ENCODE measurements around the gene LEAP2. TPM values are rescaled to one million over a fixed set of nuclear protein-coding genes. Genes with fewer than 3 reads are reported as not detected.

The LEAP2 gene
- total and polyA plus RNA-seq, 3 experiments from 2014 or later, result 0.93 to 3.6 (median 2.7) TPM

- Mint-ChIP-seq H3K27ac (no peak overlapping the region), H3K4me3 (no peak overlapping the region), H3K9me3 (no peaks in the 10 kb centered on the region), H3K36me3 (peaks cover 14 to 75% (median 25%) of the 10 kb centered on the region in 3 donors), H3K4me1 (peaks cover 11 to 35% (median 14%) of the 10 kb centered on the region in 3 donors), H3K27me3 (no peaks in the 10 kb centered on the region)
- peaks cover 25% of the 10 kb centered on the region for H3K36me3 ChIP-seq (ENCODE audit: insufficient read depth, low read length)
- no peaks in the 10 kb centered on the region for H3K9me3 ChIP-seq (ENCODE audit: low read length)
- no peaks in the 10 kb centered on the region for H3K4me1 ChIP-seq (ENCODE audit: insufficient read depth, low read length)
- H3K27ac ChIP-seq (ENCODE audit: low read depth, low read length), result no peak overlapping the region
- no peak for DNase-seq
- POLR2A ChIA-PET, result no interaction called here
- no peak overlapping the region for H3K4me3 ChIP-seq (ENCODE audit: low read length)
- CTCF ChIA-PET, result interaction anchor here (0.8 kb wide), 1 partner anchor 18 kb away, joined by 3 read pairs; no protein-coding TSS in a partner anchor
- H3K27me3 ChIP-seq (ENCODE audit: insufficient read depth, low read length, poor library complexity, severe bottlenecking), result no peaks in the 10 kb centered on the region
These were observed 27.6 kb downstream of the LEAP2 start for GRCh38 chr5:132901036-132901435.

- Mint-ChIP-seq H3K27me3 (no peaks in the 10 kb centered on the region), H3K9me3 (no peaks in the 10 kb centered on the region), H3K27ac (peak overlapping the region in 1 of 8 donors; percentile 82), H3K4me3 (no peak overlapping the region), H3K4me1 (peaks cover 11 to 34% (median 19%) of the 10 kb centered on the region in 3 donors), H3K36me3 (peaks cover 7 to 70% (median 18%) of the 10 kb centered on the region in 3 donors)
- no peak overlapping the region for H3K4me3 ChIP-seq (ENCODE audit: low read length)
- ChIA-PET POLR2A (no interaction called here), CTCF (no interaction called here)
- H3K27me3 ChIP-seq (ENCODE audit: insufficient read depth, low read length, poor library complexity, severe bottlenecking), result no peaks in the 10 kb centered on the region
- peaks cover 18% of the 10 kb centered on the region for H3K36me3 ChIP-seq (ENCODE audit: insufficient read depth, low read length)
- H3K9me3 ChIP-seq (ENCODE audit: low read length), result no peaks in the 10 kb centered on the region
- no peaks in the 10 kb centered on the region for H3K4me1 ChIP-seq (ENCODE audit: insufficient read depth, low read length)
- no peak for DNase-seq
- H3K27ac ChIP-seq (ENCODE audit: low read depth, low read length), result no peak overlapping the region
These were observed 28.3 kb downstream of the LEAP2 start for GRCh38 chr5:132901730-132902129.

GRCh38 chr5:132905938-132906337 is 32.5 kb downstream of the LEAP2 start:
- ChIA-PET POLR2A (interaction anchor here (0.8 kb wide), 1 partner anchor 58 kb away, joined by 3 read pairs; no protein-coding TSS in a partner anchor), CTCF (no interaction called here)
- H3K27me3 Mint-ChIP-seq, result no peaks in the 10 kb centered on the region
- H3K27ac Mint-ChIP-seq, result peak overlapping the region in 4 of 8 donors; percentile 14 to 82 (median 44)
- no peak overlapping the region for H3K4me3 ChIP-seq (ENCODE audit: low read length)
- H3K4me3 Mint-ChIP-seq, result no peak overlapping the region
- no peaks in the 10 kb centered on the region for H3K27me3 ChIP-seq (ENCODE audit: insufficient read depth, low read length, poor library complexity, severe bottlenecking)
- H3K4me1 Mint-ChIP-seq, result peaks cover 20 to 42% (median 36%) of the 10 kb centered on the region in 3 donors
- H3K36me3 Mint-ChIP-seq, result peaks cover 4 to 59% (median 16%) of the 10 kb centered on the region in 3 donors
- H3K9me3 Mint-ChIP-seq, result no peaks in the 10 kb centered on the region
- no peaks in the 10 kb centered on the region for H3K9me3 ChIP-seq (ENCODE audit: low read length)
- DNase-seq, result no peak
- no peaks in the 10 kb centered on the region for H3K4me1 ChIP-seq (ENCODE audit: insufficient read depth, low read length)
- no peak overlapping the region for H3K27ac ChIP-seq (ENCODE audit: low read depth, low read length)
- peaks cover 5% of the 10 kb centered on the region for H3K36me3 ChIP-seq (ENCODE audit: insufficient read depth, low read length)

- H3K9me3 ChIP-seq (ENCODE audit: low read length), result no peaks in the 10 kb centered on the region
- no peak overlapping the region for H3K27ac Mint-ChIP-seq
- H3K36me3 ChIP-seq (ENCODE audit: insufficient read depth, low read length), result peaks cover 9% of the 10 kb centered on the region
- ChIA-PET CTCF (interaction anchor here (1.4 kb wide), 1 partner anchor 16 kb away, joined by 3 read pairs; no protein-coding TSS in a partner anchor), POLR2A (no interaction called here)
- no peaks in the 10 kb centered on the region for H3K27me3 ChIP-seq (ENCODE audit: insufficient read depth, low read length, poor library complexity, severe bottlenecking)
- H3K4me3 Mint-ChIP-seq, result no peak overlapping the region
- H3K4me1 Mint-ChIP-seq, result peaks cover 20 to 45% (median 40%) of the 10 kb centered on the region in 3 donors
- H3K27ac ChIP-seq (ENCODE audit: low read depth, low read length), result no peak overlapping the region
- H3K9me3 Mint-ChIP-seq, result no peaks in the 10 kb centered on the region
- no peak overlapping the region for H3K4me3 ChIP-seq (ENCODE audit: low read length)
- H3K27me3 Mint-ChIP-seq, result no peaks in the 10 kb centered on the region
- DNase-seq, result no peak
- no peaks in the 10 kb centered on the region for H3K4me1 ChIP-seq (ENCODE audit: insufficient read depth, low read length)
- peaks cover 4 to 60% (median 18%) of the 10 kb centered on the region in 3 donors for H3K36me3 Mint-ChIP-seq
These were observed 33.7 kb downstream of the LEAP2 start for GRCh38 chr5:132907161-132907560.

GRCh38 chr5:132909702-132910101 is 36.2 kb downstream of the LEAP2 start:
- H3K4me1 Mint-ChIP-seq, result peaks cover 20 to 45% (median 41%) of the 10 kb centered on the region in 3 donors
- Histone ChIP-seq H3K9me3 (ENCODE audit: low read length) (no peaks in the 10 kb centered on the region), H3K4me1 (ENCODE audit: insufficient read depth, low read length) (no peaks in the 10 kb centered on the region), H3K27ac (ENCODE audit: low read depth, low read length) (no peak overlapping the region), H3K4me3 (ENCODE audit: low read length) (no peak overlapping the region), H3K27me3 (ENCODE audit: insufficient read depth, low read length, poor library complexity, severe bottlenecking) (no peaks in the 10 kb centered on the region), H3K36me3 (ENCODE audit: insufficient read depth, low read length) (peaks cover 4% of the 10 kb centered on the region)
- peak overlapping the region in 2 of 8 donors; percentile 23 to 55 for H3K27ac Mint-ChIP-seq
- POLR2A ChIA-PET, result no interaction called here
- H3K4me3 Mint-ChIP-seq, result no peak overlapping the region
- DNase-seq, result no peak
- no peaks in the 10 kb centered on the region for H3K9me3 Mint-ChIP-seq
- H3K36me3 Mint-ChIP-seq, result peaks cover 0 to 57% (median 16%) of the 10 kb centered on the region in 3 donors
- CTCF ChIA-PET, result no interaction called here
- H3K27me3 Mint-ChIP-seq, result no peaks in the 10 kb centered on the region

- CTCF ChIA-PET, result no interaction called here
- peaks cover 4% of the 10 kb centered on the region for H3K36me3 ChIP-seq (ENCODE audit: insufficient read depth, low read length)
- peak overlapping the region in 2 of 8 donors; percentile 54 to 83 for H3K27ac Mint-ChIP-seq
These were observed 42.2 kb downstream of the LEAP2 start for GRCh38 chr5:132915681-132916080.

GRCh38 chr5:132916086-132916485 is 42.6 kb downstream of the LEAP2 start:
- Histone ChIP-seq H3K36me3 (ENCODE audit: insufficient read depth, low read length) (peaks cover 4% of the 10 kb centered on the region), H3K4me1 (ENCODE audit: insufficient read depth, low read length) (no peaks in the 10 kb centered on the region), H3K27ac (ENCODE audit: low read depth, low read length) (no peak overlapping the region), H3K27me3 (ENCODE audit: insufficient read depth, low read length, poor library complexity, severe bottlenecking) (no peaks in the 10 kb centered on the region), H3K9me3 (ENCODE audit: low read length) (no peaks in the 10 kb centered on the region), H3K4me3 (ENCODE audit: low read length) (no peak overlapping the region)
- H3K9me3 Mint-ChIP-seq, result no peaks in the 10 kb centered on the region
- ChIA-PET POLR2A (no interaction called here), CTCF (no interaction called here)
- H3K4me3 Mint-ChIP-seq, result no peak overlapping the region
- H3K36me3 Mint-ChIP-seq, result peaks cover 0 to 59% (median 18%) of the 10 kb centered on the region in 3 donors
- H3K27ac Mint-ChIP-seq, result peak overlapping the region in 2 of 8 donors; percentile 54 to 83
- H3K4me1 Mint-ChIP-seq, result peaks cover 9 to 19% (median 18%) of the 10 kb centered on the region in 3 donors
- DNase-seq, result no peak
- no peaks in the 10 kb centered on the region for H3K27me3 Mint-ChIP-seq

More at GRCh38 chr5:132915681-132916080, 42.2 kb downstream of the LEAP2 start:
- Mint-ChIP-seq H3K27me3 (no peaks in the 10 kb centered on the region), H3K4me3 (no peak overlapping the region), H3K36me3 (peaks cover 0 to 59% (median 18%) of the 10 kb centered on the region in 3 donors), H3K4me1 (peaks cover 11 to 21% (median 18%) of the 10 kb centered on the region in 3 donors), H3K9me3 (no peaks in the 10 kb centered on the region)
- POLR2A ChIA-PET, result no interaction called here
- H3K27me3 ChIP-seq (ENCODE audit: insufficient read depth, low read length, poor library complexity, severe bottlenecking), result no peaks in the 10 kb centered on the region
- no peak overlapping the region for H3K27ac ChIP-seq (ENCODE audit: low read depth, low read length)
- no peak for DNase-seq
- H3K4me3 ChIP-seq (ENCODE audit: low read length), result no peak overlapping the region
- H3K4me1 ChIP-seq (ENCODE audit: insufficient read depth, low read length), result no peaks in the 10 kb centered on the region
- no peaks in the 10 kb centered on the region for H3K9me3 ChIP-seq (ENCODE audit: low read length)
